ENCODE results near the gene LAMA5.

DNA sequence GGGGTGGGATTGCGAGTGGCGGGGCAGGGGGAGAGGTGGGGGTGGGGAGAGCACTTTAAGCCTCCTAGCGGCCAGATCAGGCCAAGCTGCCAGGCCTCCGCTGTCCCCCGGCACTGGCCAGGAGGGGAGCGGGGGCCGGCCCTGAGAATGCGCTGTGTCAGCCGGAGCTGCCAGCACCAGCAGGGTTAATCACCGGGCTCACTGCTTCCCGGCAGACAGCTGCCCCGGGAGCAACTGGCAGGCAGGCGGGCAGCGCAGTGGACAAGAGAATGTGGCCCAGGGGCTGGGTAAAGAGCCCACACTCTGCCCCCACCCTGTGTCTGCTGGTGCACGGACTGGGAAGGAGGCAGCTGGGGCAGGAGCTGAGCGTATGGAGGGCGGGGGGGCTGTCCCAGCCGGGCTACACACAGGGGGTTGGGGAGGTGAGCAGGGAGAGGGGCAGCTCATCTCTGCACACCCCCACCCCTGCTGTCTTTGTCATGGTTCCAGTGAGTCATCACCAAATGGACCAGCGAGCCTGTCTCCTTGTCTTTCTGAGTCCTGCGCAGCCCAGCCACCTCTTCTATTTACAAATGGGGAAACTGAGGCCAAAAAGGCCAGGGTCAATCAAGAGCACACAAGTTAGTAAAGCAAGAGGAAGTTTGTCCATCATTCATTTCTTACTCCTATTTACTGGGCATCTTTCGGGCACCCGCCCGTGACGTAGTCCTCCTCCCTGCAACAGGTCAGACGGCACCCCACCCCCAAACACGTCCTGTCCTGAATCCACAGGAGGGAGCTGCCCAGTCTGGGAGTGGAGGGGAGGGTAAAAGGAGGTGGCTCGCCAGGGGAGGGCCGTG is 2.1 kb upstream of the LAMA5 start:
- TF ChIP-seq POLR2A (IDR thresholded peaks at IDR 0.05) (peak; percentile 11), POLR2AphosphoS5 (IDR thresholded peaks at IDR 0.05) (no peak)
- TF ChIP-seq, protein P1, sequence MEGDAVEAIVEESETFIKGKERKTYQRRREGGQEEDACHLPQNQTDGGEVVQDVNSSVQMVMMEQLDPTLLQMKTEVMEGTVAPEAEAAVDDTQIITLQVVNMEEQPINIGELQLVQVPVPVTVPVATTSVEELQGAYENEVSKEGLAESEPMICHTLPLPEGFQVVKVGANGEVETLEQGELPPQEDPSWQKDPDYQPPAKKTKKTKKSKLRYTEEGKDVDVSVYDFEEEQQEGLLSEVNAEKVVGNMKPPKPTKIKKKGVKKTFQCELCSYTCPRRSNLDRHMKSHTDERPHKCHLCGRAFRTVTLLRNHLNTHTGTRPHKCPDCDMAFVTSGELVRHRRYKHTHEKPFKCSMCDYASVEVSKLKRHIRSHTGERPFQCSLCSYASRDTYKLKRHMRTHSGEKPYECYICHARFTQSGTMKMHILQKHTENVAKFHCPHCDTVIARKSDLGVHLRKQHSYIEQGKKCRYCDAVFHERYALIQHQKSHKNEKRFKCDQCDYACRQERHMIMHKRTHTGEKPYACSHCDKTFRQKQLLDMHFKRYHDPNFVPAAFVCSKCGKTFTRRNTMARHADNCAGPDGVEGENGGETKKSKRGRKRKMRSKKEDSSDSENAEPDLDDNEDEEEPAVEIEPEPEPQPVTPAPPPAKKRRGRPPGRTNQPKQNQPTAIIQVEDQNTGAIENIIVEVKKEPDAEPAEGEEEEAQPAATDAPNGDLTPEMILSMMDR (IDR thresholded peaks at IDR 0.05): peak in 1 of 4 experiments; percentile 18

All from prostate gland (tissue), 2 donors.